Activated CD8-positive, alpha-beta memory T cell treated with anti-CD3 and anti-CD28 coated beads, Interleukin-2, amount 50 U/mL, for 1 hour (primary cell): ENCODE data around the gene PRXL2A.
"Not testable (repeated sequence)": the region's sequence is repeated elsewhere in the genome, so short reads cannot be mapped to it uniquely, and the experiment has no call there.

Experiments
- DNase-seq: peaks from one replicate; pipeline ENCODE4 v3.0.0-alpha.2; 2020; ENCODE audit errors: extremely low read depth

PRXL2A gene

GRCh38 chr10:80411267-80411668, 2.9 kb downstream of the PRXL2A start:
- DNase-seq = no peak

GRCh38 chr10:80411681-80412220, 3.4 kb downstream of the PRXL2A start:
- DNase-seq = no peak

- DNase-seq = no peak
These were observed 4.1 kb downstream of the PRXL2A start for GRCh38 chr10:80412486-80412885.

DNA sequence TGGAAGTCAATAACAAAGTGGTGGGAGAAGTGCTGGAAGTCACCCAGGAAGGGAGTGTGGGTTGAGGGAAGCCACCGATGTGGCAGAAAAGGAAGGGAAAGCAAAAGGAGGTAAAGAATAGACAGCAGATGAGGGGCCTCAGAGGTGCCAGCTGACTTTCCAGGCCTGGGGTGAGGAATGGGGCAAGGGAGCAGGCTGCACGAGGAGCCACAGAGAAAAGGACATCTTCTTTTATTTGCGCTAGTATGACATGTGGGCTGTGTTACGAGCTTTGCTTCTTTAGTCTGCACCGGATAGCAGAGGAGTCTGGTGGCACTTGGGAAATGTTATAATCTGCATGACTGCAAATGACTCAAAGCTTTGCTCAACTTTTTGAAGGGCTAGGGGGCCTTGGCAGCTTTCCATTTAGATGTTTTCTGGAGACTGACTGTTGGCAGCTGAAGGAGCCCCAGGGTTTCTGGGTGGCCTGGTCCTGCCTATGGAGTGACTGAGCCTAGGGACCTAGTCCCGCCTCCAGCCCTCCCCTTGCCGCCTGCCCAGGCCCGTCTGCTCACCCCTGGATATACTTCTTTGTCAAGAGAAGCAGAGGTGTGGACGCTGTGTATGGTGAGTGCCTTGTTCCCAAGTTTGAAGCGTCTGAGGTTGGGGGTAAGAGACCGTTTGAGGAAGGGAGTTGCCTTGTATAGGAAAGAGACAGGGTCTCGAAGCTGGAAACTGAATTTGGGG, 5.1 kb downstream of the PRXL2A start:
- no peak for DNase-seq

DNA sequence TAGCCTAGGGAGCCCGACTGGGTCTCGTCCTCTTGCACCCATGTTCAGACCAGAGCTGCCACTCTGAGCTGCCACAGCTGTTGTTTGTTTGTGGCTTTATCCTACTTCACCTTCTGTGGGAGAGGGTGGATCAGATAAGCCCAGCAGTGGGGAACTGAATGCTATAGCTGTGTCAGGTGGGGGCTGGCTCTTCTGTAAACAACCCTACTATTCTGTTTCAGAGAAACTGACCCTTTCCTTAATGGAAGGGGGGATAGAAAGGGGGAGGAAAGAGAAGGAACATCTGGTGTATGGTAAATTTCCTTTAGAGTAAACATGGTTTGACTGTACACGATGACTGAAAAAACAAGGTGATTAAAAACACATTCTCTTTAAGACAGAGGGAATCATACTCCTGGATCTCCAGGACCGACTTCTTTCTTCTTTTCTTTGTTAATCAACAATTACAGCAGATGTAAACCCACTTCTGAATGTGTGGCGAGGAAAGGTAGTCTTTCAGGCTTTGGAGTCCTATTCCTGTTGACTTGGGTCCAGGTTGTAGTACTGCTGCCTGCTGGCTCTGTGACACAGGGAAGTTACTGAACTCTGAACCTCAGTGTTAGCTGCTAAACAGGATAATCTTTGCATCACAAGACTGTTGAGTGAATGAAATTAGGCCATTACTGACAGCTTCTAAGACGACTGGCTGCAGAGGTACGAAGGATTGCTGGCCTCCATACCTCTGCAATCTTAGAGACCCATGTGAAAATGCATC, 6.0 kb downstream of the PRXL2A start:
- DNase-seq = no peak

DNA sequence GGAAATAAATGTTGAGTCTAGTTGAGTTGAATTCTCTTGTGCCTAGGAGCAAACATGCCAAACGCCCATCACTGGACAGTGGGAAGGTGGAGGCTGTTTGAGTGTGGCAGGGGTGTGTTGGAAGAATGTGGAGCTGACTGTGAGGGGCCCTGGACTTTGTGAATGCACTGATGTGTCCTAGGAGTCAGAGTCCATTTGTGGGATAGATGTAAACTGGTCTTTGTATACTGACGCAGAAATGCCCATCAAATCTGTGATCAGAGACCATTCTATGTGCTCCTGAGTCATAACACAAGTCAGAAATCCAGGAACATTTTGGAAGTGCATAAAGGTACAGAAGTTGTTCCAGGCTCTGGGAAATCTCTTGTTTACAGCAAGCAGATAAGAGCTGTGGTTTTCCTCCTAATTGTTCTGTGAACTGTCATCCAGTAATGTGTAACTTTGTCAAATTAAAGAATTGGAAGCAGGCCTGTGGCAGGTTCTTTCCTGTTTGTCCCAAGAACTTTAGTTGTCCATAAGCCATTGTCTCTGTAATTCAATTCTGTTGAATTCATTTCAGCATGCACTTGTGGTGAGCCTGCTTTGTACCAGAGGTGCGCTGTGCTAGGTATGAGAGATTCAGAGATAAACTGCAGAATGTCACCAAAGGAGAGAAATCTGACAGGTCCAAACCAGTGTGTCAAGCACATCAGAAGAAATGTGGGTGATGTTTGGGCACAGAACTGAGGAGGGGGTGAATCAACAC, 7.6 kb downstream of the PRXL2A start:
- no peak for DNase-seq

DNA sequence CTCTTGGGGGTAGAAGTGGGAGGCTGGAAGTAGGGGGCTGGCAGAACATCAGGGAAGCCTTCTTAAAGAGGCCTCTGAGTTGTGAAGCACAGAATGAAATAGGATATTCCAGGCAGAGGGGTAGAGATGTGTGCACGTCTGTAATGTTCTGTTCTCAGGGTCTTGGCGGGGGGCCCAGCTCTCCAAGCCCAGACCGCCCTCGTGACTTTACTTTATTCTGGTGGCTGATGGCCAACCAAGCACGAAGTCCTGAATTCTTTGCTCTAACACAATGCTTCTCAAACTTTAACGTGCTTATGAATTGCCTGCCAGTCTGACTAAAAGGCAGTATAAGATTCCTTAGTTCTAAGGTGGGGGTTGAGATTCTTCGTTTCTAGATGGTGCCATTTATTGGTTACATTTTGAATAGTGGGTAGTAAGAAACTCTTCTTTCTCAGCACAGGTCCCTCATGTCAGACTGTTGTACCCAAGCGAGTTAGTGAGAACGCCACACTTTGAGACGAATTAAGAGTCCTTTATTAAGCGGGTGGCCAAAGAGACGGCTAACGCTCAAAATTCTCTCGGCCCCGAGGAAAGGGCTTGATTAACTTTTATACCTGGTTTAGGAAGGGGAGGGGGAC, 8.2 kb downstream of the PRXL2A start:
- no peak for DNase-seq

GRCh38 chr10:80417256-80417655, 8.9 kb downstream of the PRXL2A start:
- DNase-seq = not testable (repeated sequence)

DNA sequence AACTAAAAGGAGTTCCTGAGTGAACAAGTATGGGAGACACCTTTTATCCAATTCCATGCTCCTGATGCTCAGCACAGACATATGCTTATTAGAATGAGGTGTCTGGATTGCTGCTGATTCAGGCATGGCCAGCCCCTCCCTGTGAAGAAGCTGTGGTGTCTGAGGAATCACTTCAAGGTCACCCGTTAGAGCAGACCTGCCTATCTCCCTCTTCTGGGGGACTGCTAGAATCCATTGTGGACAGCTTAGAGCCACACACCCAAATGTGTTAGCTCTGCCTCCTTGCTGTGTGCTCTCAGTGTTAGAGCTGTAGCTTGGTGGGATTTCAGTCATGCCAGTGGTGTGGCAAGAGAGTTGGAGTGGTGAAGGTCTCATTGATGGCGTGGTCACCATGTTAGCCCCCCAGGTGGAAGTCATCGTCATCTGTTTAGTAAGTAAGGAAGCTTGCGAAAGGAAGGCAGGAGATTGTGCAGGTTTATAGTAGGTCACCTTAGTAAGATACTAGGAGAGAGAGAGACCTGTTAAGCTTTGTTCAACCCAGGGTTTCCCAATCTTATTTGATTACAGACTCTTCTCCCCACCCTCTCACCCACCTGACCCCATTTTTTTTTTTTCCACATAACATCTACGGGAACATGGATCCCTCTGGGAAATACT, 12.8 kb downstream of the PRXL2A start:
- DNase-seq = no peak

GRCh38 chr10:80421707-80422536, 13.6 kb downstream of the PRXL2A start:
- DNase-seq = no peak

- DNase-seq = no peak
These were observed 17.6 kb downstream of the PRXL2A start for GRCh38 chr10:80425901-80426300.

GRCh38 chr10:80427541-80427940, 19.2 kb downstream of the PRXL2A start:
- no peak for DNase-seq

DNA sequence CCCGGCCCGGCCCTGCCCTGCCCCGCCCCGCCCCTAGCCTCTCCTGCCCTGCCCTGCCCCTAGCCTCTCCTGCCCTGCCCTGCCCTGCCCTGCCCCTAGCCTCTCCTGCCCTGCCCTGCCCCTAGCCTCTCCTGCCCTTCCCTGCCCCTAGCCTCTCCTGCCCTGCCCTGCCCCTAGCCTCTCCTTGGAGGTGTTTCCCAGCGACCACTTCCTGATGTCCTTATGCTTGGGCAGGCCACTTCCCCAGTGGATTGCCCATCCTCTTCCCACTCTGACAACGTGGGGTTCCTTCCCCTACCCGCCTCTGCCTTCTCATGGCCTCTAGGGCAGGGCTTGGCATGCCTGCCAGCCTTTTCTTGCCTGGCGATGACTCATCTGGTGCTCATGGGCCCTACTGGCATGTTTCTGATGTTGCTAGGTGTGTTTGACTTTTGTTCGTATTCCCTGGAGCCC, 21.2 kb downstream of the PRXL2A start:
- DNase-seq = no peak

GRCh38 chr10:80433134-80433533, 24.8 kb downstream of the PRXL2A start:
- DNase-seq = no peak

DNA sequence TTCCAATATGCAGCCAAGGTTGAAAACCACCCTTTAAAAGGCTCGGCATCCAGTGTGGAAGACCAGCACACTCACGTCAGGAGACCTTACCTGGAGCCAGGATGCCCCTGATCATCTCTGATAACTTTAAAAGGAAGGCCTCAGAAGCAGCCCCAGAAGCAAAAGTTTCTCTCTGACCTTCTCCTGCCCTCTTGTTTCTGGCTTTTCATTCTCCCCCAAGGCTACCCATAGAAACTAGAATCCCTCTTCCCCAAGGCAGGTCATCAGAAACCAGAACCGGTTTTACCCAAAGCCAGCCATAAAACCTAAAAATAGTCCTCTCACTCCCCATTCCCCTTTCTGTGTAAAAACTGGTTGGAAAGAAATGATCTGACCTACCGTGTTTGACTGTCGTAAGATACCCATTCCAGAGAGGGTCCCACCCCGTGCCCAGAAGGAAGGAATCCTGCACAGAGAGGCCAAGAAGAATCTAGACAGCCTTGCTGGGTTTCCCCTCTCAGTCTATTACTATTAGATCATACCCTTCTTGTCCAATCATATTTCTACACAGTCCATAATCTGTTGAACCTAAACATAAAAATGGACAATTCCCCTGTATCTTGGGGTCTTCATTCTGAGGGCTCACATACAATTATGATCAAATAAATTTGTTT, 28.2 kb downstream of the PRXL2A start:
- no peak for DNase-seq

- no peak for DNase-seq
These were observed 28.9 kb downstream of the PRXL2A start for GRCh38 chr10:80437227-80437626.

GRCh38 chr10:80441831-80442230, 33.5 kb downstream of the PRXL2A start:
- no peak for DNase-seq

GRCh38 chr10:80442879-80443278, 34.5 kb downstream of the PRXL2A start:
- no peak for DNase-seq

- no peak for DNase-seq
These were observed 35.2 kb downstream of the PRXL2A start for GRCh38 chr10:80443531-80443974.

- DNase-seq = no peak
These were observed 35.8 kb downstream of the PRXL2A start for GRCh38 chr10:80444124-80444523.
